Ovary (tissue), 3 donors: Measurements from ENCODE around the gene TMIGD1.

Experiments used
- CTCF ChIP-seq, 3 donors: fragments of 450-650 bp in 2 of 3; fragments of 200-600 bp in 1 of 3; IDR thresholded peaks; one replicate each; pipeline versions ENCODE4 v1.5.1 to v1.8.0; 2016 to 2022; ENCODE audit warnings: antibody characterized with exemption in 3 of 3, mild to moderate bottlenecking in 1 of 3
- POLR2A ChIP-seq: fragments of 450-650 bp; IDR thresholded peaks from one replicate; pipeline ENCODE4 v1.6.1; 2017; ENCODE audit warnings: antibody characterized with exemption, mild to moderate bottlenecking, moderate library complexity
- donor health status: DM: no; HTN: no; CAD: no.

GRCh38 chr17:30343796-30344195 lies 9.9 kb upstream of the TMIGD1 start:
- TF ChIP-seq CTCF (IDR thresholded peaks at IDR 0.05): no peak
- no peak for TF ChIP-seq POLR2A
